GM23248 (cell line): ENCODE data around the gene TDRD12. TPM values are rescaled to one million over a fixed set of nuclear protein-coding genes. Genes with fewer than 3 reads are reported as not detected.

Experiments used
- DNase-seq: peaks from one replicate; pipeline ENCODE4 v3.0.0-alpha.2; 2015
- H2AFZ ChIP-seq: fragments of 200-600 bp; sonication (generic); 2 replicates; pipeline ENCODE4 v1.6.1; 2016; ENCODE audit warnings: antibody characterized with exemption
- H3F3A ChIP-seq: fragments of 200-600 bp; sonication (generic); 2 replicates; pipeline ENCODE4 v1.6.1; 2016; ENCODE audit warnings: mild to moderate bottlenecking, antibody characterized with exemption, mixed run types; ENCODE audit not compliant: insufficient read depth
- H3K27ac ChIP-seq: fragments of 200-600 bp; sonication (generic); 2 replicates; pipeline ENCODE4 v1.5.1; 2016; ENCODE audit warnings: mild to moderate bottlenecking
- H3K27me3 ChIP-seq: fragments of 200-600 bp; sonication (generic); replicated peaks from 2 replicates; pipeline ENCODE4 v1.6.1; 2016; ENCODE audit warnings: mild to moderate bottlenecking; ENCODE audit not compliant: insufficient read depth
- H3K36me3 ChIP-seq: fragments of 200-600 bp; sonication (generic); 2 replicates; pipeline ENCODE4 v1.6.1; 2016; ENCODE audit warnings: low read depth, mild to moderate bottlenecking
- H3K4me1 ChIP-seq: fragments of 200-600 bp; sonication (generic); 2 replicates; pipeline ENCODE4 v1.6.1; 2016; ENCODE audit warnings: mild to moderate bottlenecking; ENCODE audit not compliant: insufficient read depth
- H3K4me2 ChIP-seq: fragments of 200-600 bp; sonication (generic); one replicate; pipeline ENCODE4 v1.6.1; 2016; ENCODE audit warnings: mild to moderate bottlenecking; ENCODE audit not compliant: unreplicated experiment
- H3K4me3 ChIP-seq: fragments of 200-600 bp; sonication (generic); 2 replicates; pipeline ENCODE4 v1.5.1; 2016; ENCODE audit warnings: mild to moderate bottlenecking
- H3K79me2 ChIP-seq: fragments of 200-600 bp; sonication (generic); 2 replicates; pipeline ENCODE4 v1.6.1; 2016; ENCODE audit warnings: mild to moderate bottlenecking; ENCODE audit not compliant: insufficient read depth
- H3K9ac ChIP-seq: fragments of 200-600 bp; sonication (generic); 2 replicates; pipeline ENCODE4 v1.6.1; 2016; ENCODE audit warnings: mild to moderate bottlenecking
- H3K9me2 ChIP-seq: fragments of 200-600 bp; sonication (generic); 2 replicates; pipeline ENCODE4 v1.6.1; 2016; ENCODE audit warnings: mixed run types, mild to moderate bottlenecking, moderate library complexity; ENCODE audit not compliant: insufficient read depth
- H3K9me3 ChIP-seq: fragments of 200-600 bp; sonication (generic); one replicate; pipeline ENCODE4 v1.6.1; 2017; ENCODE audit warnings: low read depth
- H4K20me1 ChIP-seq: fragments of 200-600 bp; sonication (generic); 2 replicates; pipeline ENCODE4 v1.6.0; 2016; ENCODE audit not compliant: insufficient read depth
- EZH2 ChIP-seq: fragments of 200-600 bp; sonication (generic); IDR thresholded peaks from 2 replicates; pipeline ENCODE4 v1.6.1; 2018; ENCODE audit warnings: antibody characterized with exemption, mild to moderate bottlenecking; ENCODE audit not compliant: insufficient read depth, poor library complexity, severe bottlenecking
- EZH2phosphoT487 ChIP-seq: fragments of 200-600 bp; sonication (generic); IDR thresholded peaks from 2 replicates; pipeline ENCODE4 v1.6.1; 2018; ENCODE audit warnings: antibody characterized with exemption, moderate library complexity, mild to moderate bottlenecking, low read depth; ENCODE audit not compliant: insufficient read depth
- WGBS, 2 experiments: methylation state at CpG; one replicate each; pipeline ENCODE4 v1.1.6; 2015 to 2017; ENCODE audit warnings: low lambda C conversion rate in 2 of 2, low coverage in 1 of 2; ENCODE audit errors: missing lambda C conversion rate in 2 of 2; 5-methylcytosine and 5-hydroxymethylcytosine counted together
- in situ Hi-C: fragments of 300-500 bp; cut with MboI; formaldehyde crosslinking; loops from 2 replicates; pipeline ENCODE4 v1.15.0; 2020
- polyA plus RNA-seq: library from polyadenylated mRNA; unstranded; fragments of >200 nt; fragmentation: Nextera tagmentation; extraction: Ambion mirVana; gene quantifications from 2 replicates; pipeline ENCODE4 v1.2.1, GENCODE V29; 2016
- total RNA-seq: library from RNA; depleted of rRNA; stranded (reverse); fragments of >200 nt; shearing (Covaris generic); gene quantifications from 2 replicates; pipeline ENCODE4 v1.2.3, GENCODE V29; 2014; rRNA removed

Gene TDRD12, protein sequence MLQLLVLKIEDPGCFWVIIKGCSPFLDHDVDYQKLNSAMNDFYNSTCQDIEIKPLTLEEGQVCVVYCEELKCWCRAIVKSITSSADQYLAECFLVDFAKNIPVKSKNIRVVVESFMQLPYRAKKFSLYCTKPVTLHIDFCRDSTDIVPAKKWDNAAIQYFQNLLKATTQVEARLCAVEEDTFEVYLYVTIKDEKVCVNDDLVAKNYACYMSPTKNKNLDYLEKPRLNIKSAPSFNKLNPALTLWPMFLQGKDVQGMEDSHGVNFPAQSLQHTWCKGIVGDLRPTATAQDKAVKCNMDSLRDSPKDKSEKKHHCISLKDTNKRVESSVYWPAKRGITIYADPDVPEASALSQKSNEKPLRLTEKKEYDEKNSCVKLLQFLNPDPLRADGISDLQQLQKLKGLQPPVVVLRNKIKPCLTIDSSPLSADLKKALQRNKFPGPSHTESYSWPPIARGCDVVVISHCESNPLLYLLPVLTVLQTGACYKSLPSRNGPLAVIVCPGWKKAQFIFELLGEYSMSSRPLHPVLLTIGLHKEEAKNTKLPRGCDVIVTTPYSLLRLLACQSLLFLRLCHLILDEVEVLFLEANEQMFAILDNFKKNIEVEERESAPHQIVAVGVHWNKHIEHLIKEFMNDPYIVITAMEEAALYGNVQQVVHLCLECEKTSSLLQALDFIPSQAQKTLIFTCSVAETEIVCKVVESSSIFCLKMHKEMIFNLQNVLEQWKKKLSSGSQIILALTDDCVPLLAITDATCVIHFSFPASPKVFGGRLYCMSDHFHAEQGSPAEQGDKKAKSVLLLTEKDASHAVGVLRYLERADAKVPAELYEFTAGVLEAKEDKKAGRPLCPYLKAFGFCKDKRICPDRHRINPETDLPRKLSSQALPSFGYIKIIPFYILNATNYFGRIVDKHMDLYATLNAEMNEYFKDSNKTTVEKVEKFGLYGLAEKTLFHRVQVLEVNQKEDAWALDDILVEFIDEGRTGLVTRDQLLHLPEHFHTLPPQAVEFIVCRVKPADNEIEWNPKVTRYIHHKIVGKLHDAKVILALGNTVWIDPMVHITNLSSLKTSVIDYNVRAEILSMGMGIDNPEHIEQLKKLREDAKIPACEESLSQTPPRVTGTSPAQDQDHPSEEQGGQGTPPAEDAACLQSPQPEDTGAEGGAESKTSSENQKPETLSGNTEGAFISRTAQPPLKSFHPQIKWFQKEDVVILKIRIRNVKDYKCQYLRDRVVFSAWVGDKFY (N-terminal part only)
- total RNA-seq (0.22 TPM in 1 of 2 replicates, not detected in the other), polyA plus RNA-seq (0.09 and 0.16 TPM in 2 replicates)

DNA sequence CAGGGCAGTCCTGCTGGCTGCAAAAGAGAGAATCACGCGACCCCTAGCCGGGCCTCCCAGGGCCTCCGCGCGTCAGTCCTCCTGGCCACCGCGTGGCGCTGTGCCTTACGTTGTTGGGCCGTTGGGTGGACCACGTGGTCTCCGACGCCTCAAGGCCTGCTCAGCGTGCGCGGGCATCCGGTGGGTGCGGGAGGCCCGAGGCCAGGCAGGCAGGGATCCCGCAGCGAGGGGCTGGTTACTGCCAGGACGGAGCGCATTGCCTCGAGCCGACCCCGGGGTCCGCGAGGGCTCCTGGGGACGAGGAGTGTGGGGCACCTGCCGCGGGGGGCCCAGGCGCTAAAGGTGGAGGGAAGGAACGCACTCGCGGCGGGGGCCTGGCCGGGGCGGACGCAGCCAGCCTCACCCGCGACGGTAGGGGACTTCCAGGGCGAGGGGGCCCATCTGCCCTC is at the start of gene TDRD12:
Gene TDRD12, plus strand, starts transcription at position 157 of the 449 bp plus-strand sequence. CDS start 306 bp downstream, outside the sequence.
- 81 to 88% methylated on average over 27 to 44 of the region's 44 CpGs for WGBS, 2 experiments
- in situ Hi-C loops: no loop called here
- Histone ChIP-seq H4K20me1 (no peaks in the 10 kb centered on the region), H3K9me3 (no peaks in the 10 kb centered on the region), H3F3A (no peaks in the 10 kb centered on the region), H3K27ac (no peak within 1 kb of the TSS), H3K4me1 (no peaks in the 10 kb centered on the region), H3K36me3 (no peaks in the 10 kb centered on the region), H3K27me3 (no peaks in the 10 kb centered on the region), H3K9me2 (no peaks in the 10 kb centered on the region), H3K4me3 (no peak within 1 kb of the TSS), H2AFZ (no peak within 1 kb of the TSS), H3K79me2 (no peaks in the 10 kb centered on the region), H3K4me2 (no peak within 1 kb of the TSS), H3K9ac (no peak within 1 kb of the TSS)
- TF ChIP-seq EZH2 (no peak), EZH2phosphoT487 (no peak)
- DNase-seq: no peak

DNA sequence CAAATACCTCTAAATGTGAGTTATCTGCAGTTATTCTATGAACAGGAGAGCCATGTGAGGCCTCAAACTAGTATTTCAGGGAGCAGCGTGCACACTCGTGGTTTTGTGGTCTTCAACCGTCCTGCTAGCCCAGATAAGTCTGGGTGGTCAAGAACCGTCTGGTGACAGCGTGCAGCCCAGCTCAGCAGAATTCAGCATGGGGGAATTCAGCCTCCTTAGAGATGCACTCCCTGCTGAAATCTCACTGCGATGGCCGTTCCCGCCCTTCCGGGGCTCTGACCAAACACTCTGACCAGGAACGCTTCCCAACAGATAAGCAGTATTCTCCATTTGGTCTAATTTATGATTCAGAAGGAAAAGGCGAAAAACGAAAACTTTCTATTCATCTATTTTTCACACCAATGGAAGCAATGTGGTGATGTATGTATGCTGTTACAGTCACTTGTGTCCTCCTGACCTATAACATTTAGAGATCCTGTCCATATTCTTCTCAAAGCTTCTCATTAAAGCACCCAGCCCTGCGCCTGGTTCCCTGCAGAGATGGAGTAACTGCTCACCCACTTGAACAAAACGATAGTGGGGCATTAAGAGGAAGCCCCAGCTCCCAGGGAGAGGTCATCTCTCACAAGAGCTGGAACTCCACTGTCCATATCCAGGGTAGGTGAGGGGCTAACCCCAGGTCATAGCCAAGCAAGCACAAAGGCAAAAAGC is 47.5 kb upstream of the TDRD12 start:
- WGBS, 2 experiments: 26 to 33% methylated on average over 14 of the region's 14 CpGs
- peak overlapping the region; percentile 2; the same call in 1 of the 2 replicates for H3K27ac ChIP-seq
- H3K79me2 ChIP-seq: peaks cover 78% of the 10 kb centered on the region
- no peaks in the 10 kb centered on the region; the same call in 1 of the 2 replicates for H4K20me1 ChIP-seq
- TF ChIP-seq EZH2 (no peak), EZH2phosphoT487 (no peak)
- no peaks in the 10 kb centered on the region for H3K9me2 ChIP-seq
- DNase-seq: peak; percentile 65
- in situ Hi-C loops: no loop called here
- no peaks in the 10 kb centered on the region for H3F3A ChIP-seq
- H3K27me3 ChIP-seq: peaks cover 12% of the 10 kb centered on the region
- H2AFZ ChIP-seq: no peak overlapping the region
- no peaks in the 10 kb centered on the region for H3K36me3 ChIP-seq
- no peaks in the 10 kb centered on the region for H3K9me3 ChIP-seq
- no peak overlapping the region for H3K4me3 ChIP-seq
- H3K4me1 ChIP-seq: peaks cover 18% of the 10 kb centered on the region
- no peak overlapping the region for H3K4me2 ChIP-seq
- 0 out of 2 replicates have a peak overlapping the region, but pooled peaks have one; percentile 7 for H3K9ac ChIP-seq

DNA sequence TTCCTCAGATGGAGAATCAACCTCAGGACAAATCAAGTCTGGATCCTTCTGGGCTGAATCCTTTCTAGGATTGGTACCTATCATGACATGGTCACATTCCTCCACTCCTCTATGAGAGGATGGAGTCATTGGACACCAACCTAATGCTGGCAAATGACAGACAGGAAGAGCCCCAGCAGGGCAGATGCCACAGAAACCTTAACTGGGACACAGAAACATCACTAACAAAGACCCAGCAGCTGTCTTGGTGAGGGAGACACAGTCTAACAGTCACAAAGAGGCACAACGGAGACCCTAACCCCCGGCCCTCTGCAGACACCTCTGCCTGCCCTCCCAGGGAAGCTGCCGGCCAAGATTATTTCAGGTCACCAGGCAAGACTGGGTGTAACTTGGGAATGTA is 46.7 kb upstream of the TDRD12 start:
- H3K9ac ChIP-seq: no peak overlapping the region
- H3K27me3 ChIP-seq: peaks cover 19% of the 10 kb centered on the region
- H3K36me3 ChIP-seq: no peaks in the 10 kb centered on the region
- in situ Hi-C loops: no loop called here
- H4K20me1 ChIP-seq: no peaks in the 10 kb centered on the region; the same call in 1 of the 2 replicates
- DNase-seq: no peak
- no peaks in the 10 kb centered on the region for H3F3A ChIP-seq
- TF ChIP-seq EZH2 (no peak), EZH2phosphoT487 (no peak)
- no peak overlapping the region for H2AFZ ChIP-seq
- H3K79me2 ChIP-seq: peaks cover 69% of the 10 kb centered on the region
- H3K4me1 ChIP-seq: peaks cover 18% of the 10 kb centered on the region
- H3K9me3 ChIP-seq: no peaks in the 10 kb centered on the region
- no peaks in the 10 kb centered on the region for H3K9me2 ChIP-seq
- no peak overlapping the region for H3K4me3 ChIP-seq
- no peak overlapping the region for H3K27ac ChIP-seq
- 94 to 97% methylated on average over 3 of the region's 3 CpGs for WGBS, 2 experiments
- no peak overlapping the region for H3K4me2 ChIP-seq
